Epithelial cell of proximal tubule (primary cell): ENCODE results near the gene PPP2R5E. TPM values are rescaled to one million over a fixed set of nuclear protein-coding genes. Genes with fewer than 3 reads are reported as not detected.

Experiments
- DNase-seq: peaks from one replicate; pipeline ENCODE4 v3.0.0-alpha.2; 2011; ENCODE audit warnings: low read depth
- H3K4me3 ChIP-seq: 2 replicates; pipeline ENCODE4 v1.5.1; 2011; ENCODE audit warnings: low read depth, mild to moderate bottlenecking, low read length
- CTCF ChIP-seq: conservative IDR thresholded peaks from 2 replicates; pipeline ENCODE4 v1.5.1; 2012; ENCODE audit warnings: low read depth, mild to moderate bottlenecking, low read length
- total RNA-seq: library from RNA; depleted of rRNA; stranded (reverse); fragments of >200 nt; gene quantifications from 2 replicates; pipeline ENCODE4 v1.2.3, GENCODE V29; 2015

The PPP2R5E gene
- total RNA-seq, 1 donor from 2014 or later = 13.3 TPM

GRCh38 chr14:63454436-63454835, 88.7 kb downstream of the PPP2R5E start:
- H3K4me3 ChIP-seq = no peak overlapping the region
- no peak for TF ChIP-seq CTCF
- DNase-seq = no peak

- H3K4me3 ChIP-seq = no peak overlapping the region
- DNase-seq = no peak
- no peak for TF ChIP-seq CTCF
These were observed 89.7 kb downstream of the PPP2R5E start for GRCh38 chr14:63453443-63453936.

- no peak for TF ChIP-seq CTCF
- H3K4me3 ChIP-seq = no peak overlapping the region
- no peak for DNase-seq
These were observed 90.4 kb downstream of the PPP2R5E start for GRCh38 chr14:63452796-63453195.

- no peak for TF ChIP-seq CTCF
- no peak for DNase-seq
- no peak overlapping the region for H3K4me3 ChIP-seq
These were observed 94.3 kb downstream of the PPP2R5E start for GRCh38 chr14:63448841-63449240.

- no peak for DNase-seq
- no peak overlapping the region for H3K4me3 ChIP-seq
- TF ChIP-seq CTCF = no peak
These were observed 98.6 kb downstream of the PPP2R5E start for GRCh38 chr14:63444588-63444987.

- DNase-seq = no peak
- H3K4me3 ChIP-seq = no peak overlapping the region
- no peak for TF ChIP-seq CTCF
These were observed 99.2 kb downstream of the PPP2R5E start for GRCh38 chr14:63443988-63444387.

GRCh38 chr14:63443361-63443760, 99.8 kb downstream of the PPP2R5E start:
- TF ChIP-seq CTCF = no peak
- no peak overlapping the region for H3K4me3 ChIP-seq
- no peak for DNase-seq
